ENCODE data around the gene SOX1.

Gene SOX1

DNA sequence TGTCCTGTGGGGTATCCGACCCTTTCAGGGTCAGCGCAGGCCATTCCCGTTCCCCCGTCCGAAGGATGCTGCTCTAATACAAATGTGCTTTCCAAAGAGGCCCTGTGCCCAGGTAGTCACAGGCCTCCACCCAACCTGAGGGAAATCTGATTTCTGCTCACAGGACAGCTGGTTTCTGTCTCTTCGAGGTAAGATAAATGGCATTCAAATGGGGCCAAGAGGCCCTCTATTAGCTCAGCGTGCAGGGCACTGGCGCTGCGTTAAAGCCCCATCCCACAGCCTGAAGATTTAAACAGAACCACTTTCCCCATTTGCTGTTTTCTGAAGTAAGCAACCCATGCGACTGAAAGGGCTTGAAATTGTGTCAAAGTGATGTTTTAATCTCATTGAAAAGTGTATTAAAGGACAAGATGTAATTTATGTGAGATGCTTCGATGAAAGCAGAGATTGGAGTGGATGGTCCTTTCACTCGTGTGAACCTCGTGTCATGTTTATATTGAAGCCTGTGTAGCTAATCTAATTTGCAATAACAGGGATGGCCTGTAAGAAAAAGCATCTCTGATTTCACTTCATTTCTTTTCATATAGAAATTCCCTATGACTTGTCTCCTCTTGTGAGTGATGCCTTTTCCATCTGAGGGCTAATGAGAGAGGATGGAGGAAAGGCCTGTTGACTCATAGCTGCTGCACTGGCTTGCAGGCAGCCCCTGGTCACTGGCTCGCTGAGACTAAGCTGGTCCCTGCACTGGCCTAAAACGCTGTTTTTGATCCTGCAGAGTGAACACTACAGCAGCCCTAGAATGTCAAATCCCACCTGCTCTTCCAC lies 7.3 kb upstream of the SOX1 start:
- no peak for FAIRE-seq

DNA sequence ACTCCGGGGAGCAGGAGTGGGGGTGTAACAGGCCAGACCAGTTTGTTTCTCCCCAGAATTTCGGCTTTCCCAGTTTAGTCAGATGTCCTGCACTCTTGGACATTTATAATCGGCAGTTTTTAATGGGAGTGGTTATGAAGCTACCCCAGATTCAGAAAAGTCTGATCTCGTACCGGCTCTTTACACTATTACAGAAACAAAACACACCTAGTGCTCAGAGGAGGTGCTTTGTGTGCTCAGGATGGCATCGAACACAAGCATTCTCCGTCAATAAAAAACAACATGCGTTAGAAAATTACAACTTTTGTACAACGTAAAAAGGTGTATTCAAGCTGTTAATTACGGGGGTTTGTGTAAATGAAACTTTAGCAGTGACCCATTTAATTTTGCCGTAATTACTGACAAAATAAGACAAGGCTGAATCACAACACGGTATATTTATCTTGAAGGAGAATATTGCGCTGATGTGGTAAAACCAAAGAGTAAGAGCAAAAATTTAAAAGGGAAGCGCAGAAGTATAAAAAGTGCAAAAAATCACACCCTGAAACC lies 6.6 kb upstream of the SOX1 start:
- no peak for FAIRE-seq

DNA sequence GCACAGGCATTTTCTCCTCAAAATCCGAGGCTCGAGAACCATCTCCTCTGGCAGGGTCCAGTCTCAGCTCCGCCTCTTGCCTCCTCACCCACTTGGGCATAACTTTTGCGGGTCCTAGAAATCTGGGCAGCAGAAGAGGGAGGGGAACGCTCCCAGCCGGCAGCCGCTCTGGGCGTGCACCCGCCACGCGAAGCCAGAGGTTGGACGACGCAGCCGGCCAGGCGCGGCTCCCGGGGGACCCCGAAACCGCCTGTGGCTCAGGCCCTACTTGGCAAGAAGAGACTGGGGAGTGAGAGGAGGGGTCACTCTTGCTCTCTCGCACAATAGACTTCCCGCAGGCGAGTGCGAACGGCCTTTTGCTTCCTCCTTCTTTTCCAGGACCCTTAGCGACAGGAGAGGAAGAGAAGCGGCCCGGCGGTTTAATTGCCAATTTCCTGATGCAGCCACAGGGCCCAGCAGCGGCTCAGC lies 6.0 kb upstream of the SOX1 start:
- no peak for FAIRE-seq

DNA sequence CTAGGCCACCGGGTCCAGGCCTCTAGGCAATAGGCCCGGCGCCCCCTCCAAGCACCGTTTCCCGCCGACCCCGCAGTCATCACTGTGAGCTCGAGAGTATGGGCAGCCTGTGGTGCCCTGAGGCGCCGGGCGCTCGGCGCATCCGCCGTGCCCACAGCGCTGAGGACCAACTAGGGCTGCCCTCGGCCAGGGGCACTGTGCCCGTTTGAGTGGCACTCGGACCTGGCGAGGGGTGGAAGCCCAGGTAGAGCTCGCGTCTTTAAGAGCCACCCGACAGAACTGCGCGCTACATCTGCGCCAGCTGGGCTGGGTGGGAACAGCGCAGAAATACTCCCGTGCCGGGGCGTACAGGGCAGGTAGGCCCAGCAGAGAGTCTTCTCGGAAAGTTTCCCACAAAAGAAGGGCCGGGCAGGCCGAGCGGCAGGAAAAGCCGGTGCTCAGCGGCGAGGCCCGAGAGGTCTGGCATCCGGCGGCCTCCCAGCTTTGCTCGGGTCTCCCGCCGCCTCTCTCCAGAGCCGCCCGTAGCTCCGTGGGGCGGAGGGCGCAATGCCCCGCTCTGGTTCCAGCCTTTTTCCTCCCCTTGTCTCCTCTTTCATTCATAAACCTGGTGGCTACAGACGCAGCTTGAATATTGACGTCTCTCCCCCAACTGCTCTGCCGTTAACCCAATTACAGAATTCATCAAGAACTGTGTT lies 5.4 kb upstream of the SOX1 start:
- FAIRE-seq: no peak

DNA sequence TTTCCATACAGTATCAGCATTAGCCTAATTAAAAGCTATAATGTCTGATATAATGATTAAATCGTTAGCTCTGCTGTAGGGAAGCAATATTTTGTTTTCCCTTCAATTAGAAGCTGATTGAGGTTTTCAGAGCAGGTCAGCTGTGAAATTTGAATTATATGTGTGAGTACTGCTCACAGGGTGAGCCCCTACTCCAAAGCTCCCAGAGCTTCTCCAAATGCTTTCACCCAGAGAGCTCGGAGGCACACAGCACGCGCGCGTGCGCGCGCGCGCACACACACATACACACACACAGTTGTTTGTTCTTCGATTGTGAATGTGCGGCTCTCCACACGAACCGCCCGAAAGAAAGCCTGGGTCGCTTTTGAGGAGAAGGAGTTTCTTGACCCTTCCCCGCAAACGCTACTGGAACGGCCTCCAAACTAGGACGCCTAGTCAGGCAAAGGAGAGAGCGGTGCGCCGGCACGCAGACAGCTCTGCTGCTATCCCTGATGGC lies 4.8 kb upstream of the SOX1 start:
- no peak for FAIRE-seq

DNA sequence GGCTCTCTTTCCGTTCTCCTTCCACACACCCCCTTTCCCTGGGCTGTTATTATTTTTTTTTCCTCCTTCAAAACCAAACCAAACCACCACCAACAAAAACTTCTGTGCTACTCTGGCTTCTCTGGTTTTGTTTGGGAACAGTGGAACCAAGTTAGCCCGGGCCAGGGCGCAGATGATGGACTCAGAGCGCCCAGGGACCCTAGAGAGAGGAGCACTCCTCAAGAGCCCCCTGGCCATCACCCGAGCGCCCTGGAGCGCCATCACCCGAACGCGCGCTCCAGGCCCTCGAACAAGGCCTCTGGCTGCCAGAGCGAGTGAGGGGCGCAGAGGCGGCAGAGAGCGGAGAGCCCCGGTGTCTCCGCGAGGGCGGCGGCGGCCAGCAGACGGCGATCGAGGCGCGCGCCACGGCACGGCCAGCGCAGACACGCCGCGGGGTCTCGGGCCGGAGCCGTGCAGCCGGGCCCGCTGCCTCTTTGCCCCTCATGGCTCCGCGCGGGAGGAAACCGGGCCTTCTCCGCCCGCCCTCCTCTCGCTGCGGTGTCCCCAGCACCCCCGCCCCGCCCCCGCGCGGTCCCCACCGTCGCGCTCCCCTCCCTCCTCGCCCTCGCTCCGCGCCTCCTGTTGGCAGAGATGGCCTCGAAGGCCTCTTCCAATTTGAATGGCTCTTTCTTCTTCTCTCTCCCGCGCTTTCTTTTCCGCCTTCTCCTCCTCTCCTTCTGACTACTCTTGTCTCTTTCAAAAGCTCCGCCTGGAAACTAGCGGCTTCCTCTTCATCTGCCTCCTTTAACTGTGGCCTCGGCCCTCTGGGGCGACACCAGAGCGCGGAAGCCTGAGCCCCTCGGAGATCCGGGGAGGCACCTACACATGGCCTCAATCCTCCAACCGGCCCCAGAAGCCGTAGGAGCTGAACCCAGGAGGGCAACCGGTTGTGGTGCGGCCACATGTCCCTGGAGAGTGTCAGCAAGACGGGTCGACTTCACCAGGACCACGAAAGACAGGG lies 4.1 kb upstream of the SOX1 start:
- FAIRE-seq: no peak

DNA sequence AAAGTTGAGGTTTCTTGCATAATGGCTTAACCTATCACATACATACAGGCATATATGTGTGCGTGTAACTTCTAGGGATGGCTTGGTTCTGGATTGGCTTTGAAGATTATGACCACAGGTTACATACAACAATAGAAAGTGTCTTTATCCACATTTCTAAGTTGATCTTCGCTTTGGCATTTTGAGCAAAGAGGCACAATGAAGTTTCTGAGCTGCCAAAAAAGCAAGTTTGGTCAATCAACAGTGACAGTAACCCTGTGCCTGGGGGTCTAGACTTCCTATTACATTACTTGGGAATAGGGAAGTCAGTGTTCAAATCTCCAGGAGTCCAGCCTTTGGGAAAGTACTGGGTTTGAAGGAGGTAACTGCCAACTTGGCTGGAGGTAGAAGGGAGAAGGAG lies 3.1 kb upstream of the SOX1 start:
- no peak for FAIRE-seq

DNA sequence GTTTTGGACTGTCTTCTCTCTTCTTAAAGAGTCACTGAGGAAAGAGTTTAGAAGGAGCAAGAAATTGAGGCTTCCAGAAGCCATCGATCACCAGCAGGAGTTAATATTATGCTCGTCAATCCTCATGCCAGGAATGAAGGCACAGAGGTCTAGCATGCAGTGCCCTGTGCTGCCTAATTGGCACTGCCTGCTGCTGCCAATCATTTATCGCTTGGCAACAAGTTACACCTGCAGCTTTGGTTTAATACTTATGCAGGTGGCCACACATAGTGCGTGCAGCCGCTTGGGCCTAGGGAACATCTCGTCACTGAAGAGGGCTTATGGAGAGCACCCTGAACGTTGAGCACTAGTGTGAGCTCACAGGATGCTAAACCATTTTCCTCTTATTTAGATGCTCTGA lies 2.7 kb upstream of the SOX1 start:
- FAIRE-seq: no peak

DNA sequence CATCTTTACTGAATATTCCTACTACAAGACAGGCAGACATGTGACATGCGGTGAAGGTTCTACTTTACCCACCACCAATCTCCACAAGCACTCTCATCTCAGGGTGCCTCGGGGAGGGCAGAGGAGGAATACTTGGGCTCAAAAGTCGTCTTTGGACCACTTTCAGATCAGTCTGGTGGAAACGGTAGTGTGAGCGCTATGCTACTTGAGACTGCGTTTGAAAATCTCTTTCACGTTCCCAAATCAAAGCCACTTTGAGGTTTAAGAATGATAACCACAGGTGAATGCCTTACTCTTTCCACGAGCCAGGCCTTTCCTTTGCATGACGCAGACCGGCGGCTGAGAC lies 1.5 kb upstream of the SOX1 start:
- no peak for FAIRE-seq

DNA sequence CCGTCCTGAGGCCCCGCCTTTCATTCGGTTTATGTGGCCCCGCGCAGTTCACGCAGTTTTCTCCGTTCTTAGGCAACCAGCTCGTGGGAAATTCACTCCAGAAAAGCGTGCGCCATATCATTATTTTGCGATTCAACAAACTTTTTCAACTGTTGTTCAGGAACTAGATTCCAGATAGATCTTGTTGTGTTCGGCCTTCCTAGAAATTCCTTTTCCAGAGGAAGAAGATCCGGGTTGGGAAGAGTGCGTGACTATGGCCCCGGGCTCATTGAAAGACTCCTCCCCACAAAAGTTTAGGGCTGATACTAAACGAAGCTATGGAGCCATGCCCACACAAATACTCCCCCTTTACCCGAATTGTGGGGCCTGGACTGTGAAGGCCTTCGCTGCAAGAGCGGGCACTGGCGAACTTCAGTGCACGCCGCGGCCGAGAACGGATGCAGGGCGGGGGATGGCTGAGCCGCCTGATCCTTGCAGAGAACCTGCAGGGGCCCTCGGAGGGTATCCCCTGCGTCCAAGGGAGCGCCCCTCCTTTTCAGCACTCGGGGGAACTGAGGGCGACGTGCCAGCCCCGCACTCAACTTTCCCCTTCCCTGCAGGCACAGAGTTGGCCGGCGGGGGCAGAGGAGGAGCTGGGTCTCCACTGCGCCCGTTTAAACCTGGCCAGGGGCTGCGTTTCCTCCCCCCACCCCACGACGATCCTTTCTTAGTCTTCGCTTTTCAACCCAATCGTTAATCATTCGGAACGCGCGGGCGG lies 904 bp upstream of the SOX1 start:
- FAIRE-seq: no peak

DNA sequence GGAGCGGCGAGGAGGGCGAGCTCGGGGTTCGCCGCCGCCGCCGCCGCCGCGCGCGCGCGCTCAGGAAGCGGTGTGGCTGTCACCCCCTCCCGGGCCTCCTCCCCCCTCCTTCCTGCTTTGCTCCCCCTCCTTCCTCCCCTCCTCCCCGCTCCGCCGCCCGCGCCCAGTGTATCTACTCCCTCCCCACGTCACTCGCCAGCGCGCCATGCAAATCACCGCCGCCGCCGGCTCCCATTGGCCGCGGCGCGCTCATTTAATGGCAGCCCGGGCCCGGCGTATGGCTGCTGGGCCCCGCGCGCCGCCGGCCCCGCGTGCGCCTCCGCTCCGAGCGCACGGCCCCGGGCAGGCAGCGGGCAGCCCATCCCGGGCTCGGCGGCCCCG lies 335 bp upstream of the SOX1 start:
- FAIRE-seq: no peak

DNA sequence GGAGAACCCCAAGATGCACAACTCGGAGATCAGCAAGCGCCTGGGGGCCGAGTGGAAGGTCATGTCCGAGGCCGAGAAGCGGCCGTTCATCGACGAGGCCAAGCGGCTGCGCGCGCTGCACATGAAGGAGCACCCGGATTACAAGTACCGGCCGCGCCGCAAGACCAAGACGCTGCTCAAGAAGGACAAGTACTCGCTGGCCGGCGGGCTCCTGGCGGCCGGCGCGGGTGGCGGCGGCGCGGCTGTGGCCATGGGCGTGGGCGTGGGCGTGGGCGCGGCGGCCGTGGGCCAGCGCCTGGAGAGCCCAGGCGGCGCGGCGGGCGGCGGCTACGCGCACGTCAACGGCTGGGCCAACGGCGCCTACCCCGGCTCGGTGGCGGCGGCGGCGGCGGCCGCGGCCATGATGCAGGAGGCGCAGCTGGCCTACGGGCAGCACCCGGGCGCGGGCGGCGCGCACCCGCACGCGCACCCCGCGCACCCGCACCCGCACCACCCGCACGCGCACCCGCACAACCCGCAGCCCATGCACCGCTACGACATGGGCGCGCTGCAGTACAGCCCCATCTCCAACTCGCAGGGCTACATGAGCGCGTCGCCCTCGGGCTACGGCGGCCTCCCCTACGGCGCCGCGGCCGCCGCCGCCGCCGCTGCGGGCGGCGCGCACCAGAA lies 1.1 kb downstream of the SOX1 start:
- no peak for FAIRE-seq

DNA sequence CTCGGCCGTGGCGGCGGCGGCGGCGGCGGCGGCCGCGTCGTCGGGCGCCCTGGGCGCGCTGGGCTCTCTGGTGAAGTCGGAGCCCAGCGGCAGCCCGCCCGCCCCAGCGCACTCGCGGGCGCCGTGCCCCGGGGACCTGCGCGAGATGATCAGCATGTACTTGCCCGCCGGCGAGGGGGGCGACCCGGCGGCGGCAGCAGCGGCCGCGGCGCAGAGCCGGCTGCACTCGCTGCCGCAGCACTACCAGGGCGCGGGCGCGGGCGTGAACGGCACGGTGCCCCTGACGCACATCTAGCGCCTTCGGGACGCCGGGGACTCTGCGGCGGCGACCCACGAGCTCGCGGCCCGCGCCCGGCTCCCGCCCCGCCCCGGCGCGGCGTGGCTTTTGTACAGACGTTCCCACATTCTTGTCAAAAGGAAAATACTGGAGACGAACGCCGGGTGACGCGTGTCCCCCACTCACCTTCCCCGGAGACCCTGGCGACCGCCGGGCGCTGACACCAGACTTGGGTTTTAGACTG lies 1.7 kb downstream of the SOX1 start:
- no peak for FAIRE-seq

DNA sequence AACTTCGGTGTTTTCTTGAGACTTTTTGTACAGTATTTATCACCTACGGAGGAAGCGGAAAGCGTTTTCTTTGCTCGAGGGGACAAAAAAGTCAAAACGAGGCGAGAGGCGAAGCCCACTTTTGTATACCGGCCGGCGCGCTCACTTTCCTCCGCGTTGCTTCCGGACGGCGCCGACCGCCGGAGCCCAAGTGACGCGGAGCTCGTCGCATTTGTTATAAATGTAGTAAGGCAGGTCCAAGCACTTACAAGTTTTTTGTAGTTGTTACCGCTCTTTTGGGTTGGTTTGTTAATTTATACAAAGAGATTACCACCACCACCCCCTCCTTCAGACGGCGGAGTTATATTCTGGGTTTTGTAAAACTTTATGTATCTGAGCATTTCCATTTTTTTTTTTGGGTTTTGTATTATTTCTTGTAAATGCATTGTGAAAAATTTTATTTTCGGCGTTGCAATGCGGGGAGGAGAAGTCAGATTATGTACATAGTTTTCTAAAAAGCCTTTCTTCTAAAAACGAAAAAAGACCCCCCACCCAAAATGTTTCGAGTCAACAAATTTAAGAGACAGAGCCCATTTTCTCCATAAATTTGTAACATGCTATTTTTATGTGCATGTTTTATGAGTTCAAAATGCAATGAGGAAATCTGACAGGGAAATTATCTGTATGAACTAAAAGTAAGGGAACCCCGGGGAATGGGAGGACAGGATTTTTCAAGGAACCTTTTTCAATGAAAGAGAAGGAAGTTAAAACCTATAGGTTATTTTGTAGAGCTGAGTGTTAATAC lies 2.3 kb downstream of the SOX1 start:
- FAIRE-seq: no peak

DNA sequence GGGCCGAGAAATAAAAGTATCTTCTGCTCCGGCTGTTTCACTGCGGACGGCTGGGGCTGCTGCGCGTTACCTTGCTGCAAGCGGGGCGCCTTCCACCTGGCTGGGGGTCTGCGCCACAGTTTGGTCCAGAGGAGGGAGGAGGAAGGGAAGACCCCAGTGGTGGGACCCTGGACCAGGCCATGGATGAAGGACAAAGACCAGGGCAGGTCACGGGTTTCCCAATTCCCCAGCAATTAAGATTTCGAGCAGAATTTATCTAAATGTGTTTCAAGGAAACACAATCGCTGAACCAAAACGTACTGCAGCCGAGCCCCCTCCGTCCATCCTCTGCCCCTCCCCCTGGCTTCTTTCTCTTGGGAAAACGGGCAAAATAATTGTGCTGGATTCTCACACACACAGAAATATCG lies 2.9 kb downstream of the SOX1 start:
- no peak for FAIRE-seq

DNA sequence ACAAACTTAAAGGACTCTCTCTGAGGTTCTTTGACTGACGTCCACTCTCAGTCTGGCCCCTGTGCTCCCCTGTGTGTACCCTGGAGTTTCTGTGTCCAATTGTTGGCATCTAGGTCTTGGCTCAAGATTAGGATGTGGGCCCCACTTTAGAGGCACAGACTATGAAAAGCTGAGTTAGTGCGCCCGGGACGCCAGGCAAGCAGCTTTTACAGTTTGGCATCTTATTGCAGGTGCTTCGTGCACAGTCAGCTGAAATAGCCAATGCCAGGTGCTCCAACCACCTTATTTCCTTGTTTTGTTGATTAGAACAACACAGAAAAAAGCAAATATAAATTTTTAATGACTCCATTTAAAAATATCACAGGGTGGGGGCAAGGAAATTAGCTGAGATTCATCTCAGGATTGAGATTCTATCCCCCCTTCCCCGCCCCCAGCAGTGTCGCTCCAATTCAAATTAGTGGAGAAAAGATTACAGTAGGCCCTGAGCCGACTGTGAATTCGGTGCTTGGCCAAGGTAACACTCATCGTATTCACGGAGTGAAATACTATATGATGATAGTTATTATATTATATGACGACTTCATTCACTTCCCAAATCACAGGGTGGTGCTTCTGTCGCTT lies 4.3 kb downstream of the SOX1 start:
- FAIRE-seq: no peak

DNA sequence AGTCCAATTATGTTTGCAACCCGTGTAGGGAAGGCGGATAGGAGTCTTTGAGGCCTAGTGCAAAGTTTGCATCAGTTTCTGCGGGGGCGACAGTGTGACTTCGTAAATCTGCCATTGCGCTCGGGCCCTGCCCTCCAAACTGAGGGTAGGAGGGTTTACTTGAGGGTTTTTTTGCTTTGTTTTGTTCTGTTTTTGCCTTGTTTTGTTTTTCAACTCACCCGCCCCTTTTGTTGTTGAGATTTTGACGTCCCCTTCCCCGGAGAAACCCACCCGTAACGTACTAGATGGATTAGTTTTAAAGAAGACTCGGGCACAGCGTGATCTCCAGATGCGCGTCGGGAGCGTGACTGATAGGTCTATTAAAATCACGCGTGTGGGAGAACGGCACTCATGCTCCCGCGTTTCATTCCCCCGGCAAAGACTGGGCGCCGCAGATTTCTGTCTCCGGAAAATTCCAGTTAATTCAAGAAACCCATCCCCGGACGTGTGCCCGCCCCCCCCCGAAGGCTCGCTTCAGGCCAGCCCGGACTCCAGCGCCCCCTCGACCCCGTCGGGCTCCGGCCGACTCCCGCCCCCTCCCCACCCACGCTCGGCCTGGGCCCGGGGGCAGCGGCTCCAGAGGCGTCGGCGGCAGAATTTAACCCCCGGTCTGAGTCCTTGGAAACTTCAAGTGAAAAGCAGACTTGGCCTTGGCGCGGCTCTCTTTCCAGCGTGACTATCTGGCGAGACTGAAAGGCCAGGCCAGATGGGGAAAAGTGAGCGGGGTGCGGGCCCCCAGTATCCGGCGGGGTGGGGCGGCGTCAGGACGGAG lies 5.0 kb downstream of the SOX1 start:
- FAIRE-seq: no peak

DNA sequence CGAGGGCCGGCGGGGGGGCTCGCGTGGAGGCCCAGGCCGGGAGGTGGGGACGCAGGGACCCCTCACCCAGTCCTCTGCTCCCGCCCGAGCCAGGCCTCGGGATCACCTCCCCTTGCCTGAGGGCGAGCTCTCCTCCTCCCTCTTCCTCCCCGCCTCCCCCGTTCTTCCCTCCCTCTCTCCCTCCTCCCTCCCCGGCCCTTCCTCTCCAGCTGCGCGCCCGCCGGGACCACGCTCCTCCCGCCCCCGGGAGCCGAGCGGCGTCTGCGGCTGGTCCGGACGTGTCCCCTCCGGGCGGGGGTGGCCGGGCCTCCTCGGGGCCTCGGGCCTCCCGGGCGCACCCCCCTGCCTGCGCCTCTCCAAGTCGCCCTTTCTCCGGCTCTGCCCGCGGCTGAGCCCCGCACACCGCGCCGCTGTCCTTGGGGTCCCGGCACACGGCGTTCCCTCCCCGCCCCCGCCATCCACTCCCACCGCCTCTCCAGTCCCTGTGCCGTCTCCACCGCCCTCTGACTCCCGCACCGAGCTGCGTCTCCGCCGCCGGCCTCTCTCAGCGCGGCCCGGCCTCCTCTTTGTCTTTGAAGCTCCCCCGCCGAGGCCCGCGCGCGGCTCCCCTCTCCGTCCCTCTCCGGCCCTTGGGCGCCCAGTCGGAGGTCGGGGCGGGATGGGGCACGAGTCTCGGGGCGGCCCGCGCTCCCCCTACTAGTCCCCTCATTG lies 5.7 kb downstream of the SOX1 start:
- FAIRE-seq: no peak

Data from A204.1 (cell line).